Neural cell (in vitro differentiated cells): Measurements from ENCODE around the gene IMMP2L. TPM values are rescaled to one million over a fixed set of nuclear protein-coding genes. Genes with fewer than 3 reads are reported as not detected.

Experiments used
- H2AFZ ChIP-seq: fragments of 200-600, 300-800 bp; sonication (generic), shearing (Covaris generic); 2 replicates; pipeline ENCODE4 v1.6.0; 2014; ENCODE audit warnings: low read depth, mild to moderate bottlenecking, antibody characterized with exemption, low read length, moderate library complexity
- H3F3A ChIP-seq: fragments of 200-600 bp; shearing (Covaris generic); 2 replicates; pipeline ENCODE4 v1.6.1; 2016; ENCODE audit warnings: mild to moderate bottlenecking, moderate library complexity, mixed read lengths, antibody characterized with exemption, low read length; ENCODE audit not compliant: insufficient read depth, poor library complexity, severe bottlenecking
- H3K27ac ChIP-seq: fragments of 200-600, 300-800 bp; sonication (generic), shearing (Covaris generic); 2 replicates; pipeline ENCODE4 v1.5.1; 2014; ENCODE audit warnings: mild to moderate bottlenecking, low read length, moderate library complexity
- H3K27me3 ChIP-seq: fragments of 300-800, 200-600 bp; sonication (generic), shearing (Covaris generic); 2 replicates; pipeline ENCODE4 v1.6.0; 2014; ENCODE audit warnings: mild to moderate bottlenecking, low read depth, low read length, moderate library complexity; ENCODE audit not compliant: insufficient read depth
- H3K36me3 ChIP-seq: fragments of 300-800, 200-600 bp; sonication (generic), shearing (Covaris generic); 2 replicates; pipeline ENCODE4 v1.5.1; 2014; ENCODE audit warnings: mild to moderate bottlenecking, antibody characterized with exemption, low read length, moderate library complexity; ENCODE audit not compliant: insufficient read depth
- H3K4me2 ChIP-seq: fragments of 300-800, 200-600 bp; sonication (generic), shearing (Covaris generic); 2 replicates; pipeline ENCODE4 v1.6.0; 2014; ENCODE audit warnings: mild to moderate bottlenecking, low read length
- H3K4me3 ChIP-seq: fragments of 300-800, 200-600 bp; sonication (generic), shearing (Covaris generic); 2 replicates; pipeline ENCODE4 v1.5.1; 2014; ENCODE audit warnings: mild to moderate bottlenecking, low read length, moderate library complexity
- H3K79me2 ChIP-seq: fragments of 200-600 bp; shearing (Covaris generic); replicated peaks from 2 replicates; pipeline ENCODE4 v1.6.0; 2014; ENCODE audit warnings: mild to moderate bottlenecking, low read length, moderate library complexity; ENCODE audit not compliant: insufficient read depth
- H3K9ac ChIP-seq: fragments of 300-800, 200-600 bp; sonication (generic), shearing (Covaris generic); 2 replicates; pipeline ENCODE4 v1.6.1; 2016; ENCODE audit warnings: mild to moderate bottlenecking, low read length, mixed read lengths
- H3K9me2 ChIP-seq: fragments of 200-600 bp; shearing (Covaris generic); 2 replicates; pipeline ENCODE4 v1.6.1; 2016; ENCODE audit warnings: mild to moderate bottlenecking, low read length, mixed read lengths; ENCODE audit not compliant: insufficient read depth
- H3K9me3 ChIP-seq: fragments of 200-600, 300-800 bp; sonication (generic), shearing (Covaris generic); 2 replicates; pipeline ENCODE4 v1.6.1; 2016; ENCODE audit warnings: mild to moderate bottlenecking, mixed run types, low read length, moderate library complexity, mixed read lengths
- H4K20me1 ChIP-seq: fragments of 200-600 bp; shearing (Covaris generic); 2 replicates; pipeline ENCODE4 v1.6.1; 2016; ENCODE audit warnings: mild to moderate bottlenecking, mixed run types; ENCODE audit not compliant: insufficient read depth
- CTCF ChIP-seq: fragments of 450-650 bp; IDR thresholded peaks from 2 replicates; pipeline ENCODE4 v1.5.1; 2014; ENCODE audit warnings: antibody characterized with exemption, mild to moderate bottlenecking, moderate library complexity; ENCODE audit not compliant: poor library complexity, severe bottlenecking
- EP300 ChIP-seq: fragments of 450-650 bp; conservative IDR thresholded peaks from 2 replicates; pipeline ENCODE4 v1.6.1; 2014; ENCODE audit warnings: antibody characterized with exemption, mild to moderate bottlenecking, moderate library complexity; ENCODE audit not compliant: poor library complexity, severe bottlenecking
- EZH2 ChIP-seq: fragments of 200-600, 300-800 bp; shearing (Covaris generic), sonication (generic); IDR thresholded peaks from 2 replicates; pipeline ENCODE4 v1.6.1; 2014; ENCODE audit warnings: antibody characterized with exemption, low read length, borderline replicate concordance, mild to moderate bottlenecking; ENCODE audit not compliant: insufficient read depth, poor library complexity, severe bottlenecking
- MXI1 ChIP-seq: fragments of 450-650 bp; conservative IDR thresholded peaks from 2 replicates; pipeline ENCODE4 v1.6.1; 2014; ENCODE audit warnings: antibody characterized with exemption, mild to moderate bottlenecking; ENCODE audit not compliant: poor library complexity, severe bottlenecking
- POLR2AphosphoS5 ChIP-seq: IDR thresholded peaks from 2 replicates; pipeline ENCODE4 v1.6.1; 2012
- RAD21 ChIP-seq: fragments of 450-650 bp; conservative IDR thresholded peaks from 2 replicates; pipeline ENCODE4 v1.6.1; 2014; ENCODE audit warnings: antibody characterized with exemption, mild to moderate bottlenecking, moderate library complexity
- REST ChIP-seq: IDR thresholded peaks from 2 replicates; pipeline ENCODE4 v1.6.1; 2012; ENCODE audit warnings: borderline replicate concordance
- SMC3 ChIP-seq: fragments of 450-650 bp; conservative IDR thresholded peaks from 2 replicates; pipeline ENCODE4 v1.6.1; 2014; ENCODE audit warnings: antibody characterized with exemption, mild to moderate bottlenecking, moderate library complexity; ENCODE audit not compliant: poor library complexity
- TAF1 ChIP-seq: IDR thresholded peaks from 2 replicates; pipeline ENCODE4 v1.6.1; 2012; ENCODE audit warnings: low read depth
- polyA plus RNA-seq: library from polyadenylated mRNA; depleted of rRNA; stranded (reverse); fragments of >200 nt; gene quantifications from 2 replicates; pipeline ENCODE4 v1.2.3, GENCODE V29; 2014

The IMMP2L gene
- polyA plus RNA-seq, 1 donor from 2014 or later, result 9.7 TPM

GRCh38 chr7:111554086-111554485 is 8.2 kb downstream of the IMMP2L start:
- H3K9ac ChIP-seq, result no peak overlapping the region
- no peaks in the 10 kb centered on the region for H3K27me3 ChIP-seq
- no peak overlapping the region for H2AFZ ChIP-seq
- H3K27ac ChIP-seq, result no peak overlapping the region
- no peaks in the 10 kb centered on the region for H3K36me3 ChIP-seq
- no peaks in the 10 kb centered on the region for H3F3A ChIP-seq
- H3K9me2 ChIP-seq, result no peaks in the 10 kb centered on the region
- H3K4me2 ChIP-seq, result no peak overlapping the region
- no peak for TF ChIP-seq TAF1
- no peak for TF ChIP-seq RAD21
- TF ChIP-seq REST, result no peak
- no peak for TF ChIP-seq EZH2
- no peak for TF ChIP-seq MXI1
- TF ChIP-seq SMC3, result no peak
- TF ChIP-seq CTCF, result no peak
- TF ChIP-seq EP300, result no peak
- TF ChIP-seq POLR2AphosphoS5, result no peak
- H3K9me3 ChIP-seq, result no peaks in the 10 kb centered on the region
- H3K4me3 ChIP-seq, result no peak overlapping the region
- H4K20me1 ChIP-seq, result no peaks in the 10 kb centered on the region
- no peaks in the 10 kb centered on the region for H3K79me2 ChIP-seq

GRCh38 chr7:111541067-111541466 is 21.2 kb downstream of the IMMP2L start:
- Histone ChIP-seq H3K9me2 (no peaks in the 10 kb centered on the region), H4K20me1 (no peaks in the 10 kb centered on the region), H3F3A (no peaks in the 10 kb centered on the region), H3K27me3 (no peaks in the 10 kb centered on the region), H3K36me3 (no peaks in the 10 kb centered on the region), H3K27ac (no peak overlapping the region), H3K79me2 (no peaks in the 10 kb centered on the region), H3K9ac (no peak overlapping the region), H2AFZ (no peak overlapping the region), H3K9me3 (no peaks in the 10 kb centered on the region), H3K4me3 (no peak overlapping the region), H3K4me2 (no peak overlapping the region)
- no peak for TF ChIP-seq POLR2AphosphoS5
- no peak for TF ChIP-seq EP300
- TF ChIP-seq TAF1, result no peak
- TF ChIP-seq SMC3, result no peak
- TF ChIP-seq REST, result no peak
- TF ChIP-seq MXI1, result no peak
- no peak for TF ChIP-seq RAD21
